Glutamatergic neuron (in vitro differentiated cells): ENCODE results near the gene C1orf56. TPM values are rescaled to one million over a fixed set of nuclear protein-coding genes. Genes with fewer than 3 reads are reported as not detected.
A peak's percentile ranks its signal among the peaks of the same experiment; 100 is the strongest.

Experiments used
- DNase-seq: peaks from one replicate; pipeline ENCODE4 v3.0.0; 2022
- H3K27ac Mint-ChIP-seq: one replicate; pipeline ENCODE4 v1.8.0; 2020; ENCODE audit warnings: mild to moderate bottlenecking, mixed read lengths, inconsistent platforms; ENCODE audit not compliant: unreplicated experiment
- H3K27me3 Mint-ChIP-seq: one replicate; pipeline ENCODE4 v1.8.0; 2020; ENCODE audit warnings: mild to moderate bottlenecking, moderate library complexity, mixed read lengths, inconsistent platforms; ENCODE audit not compliant: unreplicated experiment
- H3K36me3 Mint-ChIP-seq: one replicate; pipeline ENCODE4 v1.8.0; 2020; ENCODE audit warnings: mild to moderate bottlenecking, mixed read lengths, inconsistent platforms; ENCODE audit not compliant: unreplicated experiment
- H3K4me1 Mint-ChIP-seq: one replicate; pipeline ENCODE4 v1.8.0; 2020; ENCODE audit warnings: mild to moderate bottlenecking, low read depth, mixed read lengths, inconsistent platforms; ENCODE audit not compliant: unreplicated experiment
- H3K4me3 Mint-ChIP-seq: one replicate; pipeline ENCODE4 v1.8.0; 2020; ENCODE audit warnings: mild to moderate bottlenecking, mixed read lengths, inconsistent platforms; ENCODE audit not compliant: unreplicated experiment
- H3K9me3 Mint-ChIP-seq: one replicate; pipeline ENCODE4 v1.8.0; 2020; ENCODE audit warnings: mild to moderate bottlenecking, moderate library complexity, mixed read lengths, inconsistent platforms; ENCODE audit not compliant: unreplicated experiment
- CTCF ChIP-seq: fragments of 200-600 bp; sonication (generic); IDR thresholded peaks from one replicate; pipeline ENCODE4 v1.5.0; 2021; ENCODE audit not compliant: partially characterized antibody, unreplicated experiment
- total RNA-seq: library from RNA; stranded (reverse); fragmentation: NEBNext Ultra II Directional; extraction: Animal tissue kit (Norgen Biotek cat#: 25700); gene quantifications from one replicate; pipeline ENCODE4 v1.2.1, GENCODE V29; 2021; ENCODE audit not compliant: unreplicated experiment

The C1orf56 gene
- total RNA-seq, 1 donor from 2014 or later: 1.8 TPM

GRCh38 chr1:151060657-151061421, 13.3 kb downstream of the C1orf56 start:
- TF ChIP-seq CTCF: no peak
- Mint-ChIP-seq H3K36me3 (peaks cover 32% of the 10 kb centered on the region), H3K4me3 (peak overlapping the region; percentile 93), H3K4me1 (peaks cover 27% of the 10 kb centered on the region), H3K27ac (peak overlapping the region; percentile 98), H3K27me3 (peaks cover 38% of the 10 kb centered on the region), H3K9me3 (peaks cover 54% of the 10 kb centered on the region)
- DNase-seq: peak; percentile 64

GRCh38 chr1:151061704-151062103, 14.2 kb downstream of the C1orf56 start:
- Mint-ChIP-seq H3K27ac (peak overlapping the region; percentile 98), H3K9me3 (peaks cover 54% of the 10 kb centered on the region), H3K4me3 (peak overlapping the region; percentile 93), H3K4me1 (peaks cover 28% of the 10 kb centered on the region), H3K27me3 (peaks cover 43% of the 10 kb centered on the region), H3K36me3 (peaks cover 30% of the 10 kb centered on the region)
- no peak for TF ChIP-seq CTCF
- DNase-seq: no peak

- Mint-ChIP-seq H3K36me3 (peaks cover 27% of the 10 kb centered on the region), H3K27ac (peak overlapping the region; percentile 98), H3K27me3 (peaks cover 39% of the 10 kb centered on the region), H3K4me1 (peaks cover 25% of the 10 kb centered on the region), H3K9me3 (peaks cover 51% of the 10 kb centered on the region), H3K4me3 (peak overlapping the region; percentile 93)
- no peak for DNase-seq
- no peak for TF ChIP-seq CTCF
These were observed 15.3 kb downstream of the C1orf56 start for GRCh38 chr1:151062741-151063371.

GRCh38 chr1:151065089-151065645, 17.6 kb downstream of the C1orf56 start:
- peak overlapping the region; percentile 99 for H3K27ac Mint-ChIP-seq
- H3K27me3 Mint-ChIP-seq: peaks cover 25% of the 10 kb centered on the region
- H3K36me3 Mint-ChIP-seq: peaks cover 27% of the 10 kb centered on the region
- peak overlapping the region; percentile 98 for H3K4me3 Mint-ChIP-seq
- TF ChIP-seq CTCF: no peak
- H3K4me1 Mint-ChIP-seq: peaks cover 28% of the 10 kb centered on the region
- DNase-seq: no peak
- peaks cover 43% of the 10 kb centered on the region for H3K9me3 Mint-ChIP-seq
